ENCODE measurements around the gene SLC41A2. TPM values are rescaled to one million over a fixed set of nuclear protein-coding genes. Genes with fewer than 3 reads are reported as not detected.

The SLC41A2 gene
- total and polyA plus RNA-seq, 2 donors (not counting 3 experiments of a cell fraction or from before 2014, with no cell fraction given) = 1.7 to 7.5 TPM

GRCh38 chr12:104999347-104999685, 41.2 kb upstream of the SLC41A2 start:
- Histone ChIP-seq H3K9ac (replicated peaks; ENCODE audit: extremely low read depth, insufficient read depth, low read length) (no peak overlapping the region), H3K27me3 (ENCODE audit: control insufficient read depth in 2 of 2, insufficient read depth in 2 of 2, low read length in 2 of 2) (no peaks in the 10 kb centered on the region), H3K4me3 (replicated peaks in 1 of 3; ENCODE audit: insufficient read depth in 1 of 3, low read depth in 1 of 3, low read length in 3 of 3) (no peak overlapping the region), H3K4me1 (ENCODE audit: control insufficient read depth, extremely low read depth, insufficient read depth, low read length) (no peaks in the 10 kb centered on the region), H3K4me2 (ENCODE audit: insufficient read depth, low read length) (no peak overlapping the region), H3K27ac (ENCODE audit: insufficient read depth, low read depth, low read length) (no peak overlapping the region), H3K9me1 (replicated peaks; ENCODE audit: control insufficient read depth, extremely low read depth, insufficient read depth, low read length) (no peaks in the 10 kb centered on the region), H2AFZ (ENCODE audit: low read depth, low read length) (no peak overlapping the region), H3K9me3 (replicated peaks; ENCODE audit: control insufficient read depth, insufficient read depth, low read length) (no peaks in the 10 kb centered on the region), H3K79me2 (ENCODE audit: control insufficient read depth, insufficient read depth, low read length) (no peaks in the 10 kb centered on the region), H3K36me3 (ENCODE audit: control insufficient read depth in 2 of 2, extremely low read depth in 1 of 2, insufficient read depth in 2 of 2, low read length in 2 of 2) (peaks cover 8 to 10% of the 10 kb centered on the region in 2 experiments), H4K20me1 (replicated peaks; ENCODE audit: control insufficient read depth, extremely low read depth, insufficient read depth, low read length) (no peaks in the 10 kb centered on the region)
- ChIA-PET POLR2A (no interaction called here), CTCF (no interaction called here)
- FAIRE-seq = no peak
- dilution Hi-C loops (cut with MboI; ENCODE audit: extremely low pct_ligation_motif_present, low sequenced_read_pairs) = no loop called here
- DNase-seq (ENCODE audit: low read depth, low spot score) = no peak
- TF ChIP-seq CTCF (IDR thresholded peaks at IDR 0.05; ENCODE audit: extremely low read depth in 1 of 2, insufficient read depth in 1 of 2, low read depth in 1 of 2, low read length in 2 of 2) = no peak
- TF ChIP-seq EZH2 (IDR thresholded peaks at IDR 0.05; ENCODE audit: borderline replicate concordance, low read depth, low read length, severe bottlenecking) = no peak
- no peak for TF ChIP-seq MAX (IDR thresholded peaks at IDR 0.05; ENCODE audit: insufficient read depth, insufficient read length)
- TF ChIP-seq POLR2AphosphoS5 (IDR thresholded peaks at IDR 0.05; ENCODE audit: insufficient read depth, low read depth, low read length) = no peak
- TF ChIP-seq FOS (IDR thresholded peaks at IDR 0.05; ENCODE audit: borderline replicate concordance, insufficient read depth, low read length) = no peak
- no peak for TF ChIP-seq GATA2 (IDR thresholded peaks at IDR 0.05; ENCODE audit: insufficient read depth, insufficient read length, low read depth, low read length)
- no peak for TF ChIP-seq POLR2A (IDR thresholded peaks at IDR 0.05; ENCODE audit: low read depth, low read length)
- no peak for TF ChIP-seq JUN (IDR thresholded peaks at IDR 0.05; ENCODE audit: borderline replicate concordance, insufficient read depth, insufficient read length, low read depth)
- no peak for TF ChIP-seq MYC (IDR thresholded peaks at IDR 0.05; ENCODE audit: low read depth, low read length)
- intact Hi-C loops (cut with micrococcal nuclease) = no loop called here
- BruUV-seq (replicated peaks) = no TSS peak

All from endothelial cell of umbilical vein (primary cell).